GM12878 (cell line): ENCODE data around the gene PDLIM4. TPM values are rescaled to one million over a fixed set of nuclear protein-coding genes. Genes with fewer than 3 reads are reported as not detected.

Experiments used
- ATAC-seq: fragments of 200-7000 bp; cut with Tn5 transposase; 3 replicates; pipeline ENCODE4 v1.9.1; 2020; ENCODE audit warnings: mild to moderate bottlenecking, moderate library complexity
- BruUV-seq: library from RNA; stranded (reverse); fragments of 400-500 nt; replicated peaks from 2 replicates; lab custom pipeline; 2021; lab: Mats Ljungman, UMichigan
- CTCF ChIA-PET: fragments of 300-600 bp; sonication (Branson Sonifier 250); formaldehyde crosslinking; extraction: SDS; loops from one replicate; lab custom pipeline; 2021; ENCODE audit warnings: inconsistent platforms; lab: Yijun Ruan, JAX
- POLR2A ChIA-PET: fragments of 350-600 bp; formaldehyde crosslinking; extraction: SDS; loops from one replicate; lab custom pipeline; 2021; ENCODE audit warnings: inconsistent platforms; lab: Charles Lee
- RAD21 ChIA-PET: fragments of 300-600 bp; sonication (Branson Sonifier 250); formaldehyde crosslinking; loops from one replicate; lab custom pipeline; 2023; ENCODE audit warnings: antibody characterized with exemption; ENCODE audit not compliant: unreplicated experiment; lab: Charles Lee
- SMC1A ChIA-PET: fragments of 300-600 bp; sonication (Branson Sonifier 250); formaldehyde crosslinking; loops from one replicate; lab custom pipeline; 2023; ENCODE audit not compliant: unreplicated experiment, uncharacterized antibody; lab: Charles Lee
- DNase-seq: peaks from one replicate; pipeline ENCODE4 v3.0.0-alpha.2; 2011; ENCODE audit warnings: low read depth, low spot score
- FAIRE-seq: peaks from 3 replicates; lab custom pipeline; 2011; peaks lifted over from hg19 to GRCh38; lab: Jason Lieb, UNC
- H2AFZ ChIP-seq: 2 replicates; pipeline ENCODE4 v1.6.0; 2011; ENCODE audit warnings: low read depth, low read length, control low read depth; ENCODE audit not compliant: control insufficient read depth
- H3K27ac ChIP-seq: 2 replicates; pipeline ENCODE4 v1.5.1; 2011; ENCODE audit warnings: control low read depth; ENCODE audit not compliant: control insufficient read depth, insufficient read depth
- H3K27me3 ChIP-seq, 2 experiments: replicated peaks in 1 of 2; 2 replicates each; pipeline versions ENCODE4 v1.6.0 to v1.6.1; 2011; ENCODE audit warnings: low read length in 1 of 2; ENCODE audit not compliant: control insufficient read depth in 2 of 2, insufficient read depth in 2 of 2
- H3K36me3 ChIP-seq, 2 experiments: 2 replicates each; pipeline ENCODE4 v1.5.1; 2011; ENCODE audit warnings: low read length in 1 of 2; ENCODE audit not compliant: control insufficient read depth in 2 of 2, insufficient read depth in 2 of 2
- H3K4me1 ChIP-seq: 2 replicates; pipeline ENCODE4 v1.6.1; 2011; ENCODE audit warnings: mild to moderate bottlenecking, low read length, moderate library complexity, mixed read lengths; ENCODE audit not compliant: control insufficient read depth, insufficient read depth
- H3K4me2 ChIP-seq: 2 replicates; pipeline ENCODE4 v1.6.0; 2011; ENCODE audit warnings: control low read depth; ENCODE audit not compliant: control insufficient read depth, insufficient read depth
- H3K4me3 ChIP-seq: fragments of 200-600 bp; sonication (generic); 2 replicates; pipeline ENCODE4 v1.5.1; 2016
- H3K79me2 ChIP-seq: 2 replicates; pipeline ENCODE4 v1.6.0; 2011; ENCODE audit warnings: low read length; ENCODE audit not compliant: control insufficient read depth, insufficient read depth
- H3K9ac ChIP-seq: 2 replicates; pipeline ENCODE4 v1.8.0; 2011; ENCODE audit warnings: low read length, control low read depth, mixed read lengths; ENCODE audit not compliant: control insufficient read depth, insufficient read depth
- H3K9me3 ChIP-seq: replicated peaks from 3 replicates; pipeline ENCODE4 v1.5.1; 2011; ENCODE audit warnings: mild to moderate bottlenecking, low read length; ENCODE audit not compliant: control insufficient read depth, insufficient read depth
- H4K20me1 ChIP-seq: 2 replicates; pipeline ENCODE4 v1.6.0; 2011; ENCODE audit not compliant: control insufficient read depth, insufficient read depth
- CHD4 ChIP-seq: fragments of 200-600 bp; sonication (generic); IDR thresholded peaks from 2 replicates; pipeline ENCODE4 v1.6.1; 2016; ENCODE audit warnings: mild to moderate bottlenecking
- CUX1 ChIP-seq: IDR thresholded peaks from 2 replicates; pipeline ENCODE4 v1.6.1; 2012; ENCODE audit warnings: improper control_type of control experiment, low read depth, low read length; ENCODE audit not compliant: insufficient replicate concordance
- EGR1 ChIP-seq, 2 experiments: IDR thresholded peaks; 1 replicate in 1 of 2; 2 replicates in 1 of 2; pipeline ENCODE4 v1.6.1; 2011 to 2012; ENCODE audit warnings: low read depth in 2 of 2, low read length in 2 of 2, borderline replicate concordance in 1 of 2, mild to moderate bottlenecking in 1 of 2, moderate library complexity in 1 of 2
- MEF2A ChIP-seq: IDR thresholded peaks from 2 replicates; pipeline ENCODE4 v1.6.1; 2011; ENCODE audit warnings: low read depth, mild to moderate bottlenecking, low read length, moderate library complexity; ENCODE audit not compliant: insufficient read depth
- MYC ChIP-seq: IDR thresholded peaks from 2 replicates; pipeline ENCODE4 v1.6.1; 2011; ENCODE audit warnings: mild to moderate bottlenecking, low read length, moderate library complexity, inconsistent platforms; ENCODE audit not compliant: insufficient read depth, insufficient replicate concordance, insufficient read length, severe bottlenecking
- NFIC ChIP-seq: IDR thresholded peaks from 2 replicates; pipeline ENCODE4 v1.6.1; 2012; ENCODE audit warnings: low read depth, mild to moderate bottlenecking, inconsistent platforms, low read length, moderate library complexity
- PBX3 ChIP-seq: IDR thresholded peaks from 2 replicates; pipeline ENCODE4 v1.6.1; 2011; ENCODE audit warnings: mild to moderate bottlenecking, low read depth, low read length, moderate library complexity; ENCODE audit not compliant: insufficient replicate concordance
- PML ChIP-seq: IDR thresholded peaks from 2 replicates; pipeline ENCODE4 v1.6.1; 2012; ENCODE audit warnings: low read length, inconsistent platforms
- STAT3 ChIP-seq: IDR thresholded peaks from 2 replicates; pipeline ENCODE4 v1.6.1; 2011; ENCODE audit warnings: low read depth, low read length, improper control_type of control experiment
- SUPT20H ChIP-seq: IDR thresholded peaks from 2 replicates; pipeline ENCODE4 v1.6.1; 2011; ENCODE audit warnings: low read depth, mild to moderate bottlenecking, low read length, moderate library complexity, borderline replicate concordance; ENCODE audit not compliant: control insufficient read depth
- WGBS: methylation state at CpG from one replicate; pipeline ENCODE4 v1.1.6; 2016; ENCODE audit warnings: low lambda C conversion rate; ENCODE audit not compliant: insufficient replicate concordance, insufficient coverage; ENCODE audit errors: missing lambda C conversion rate; 5-methylcytosine and 5-hydroxymethylcytosine counted together
- in situ Hi-C: fragments of 300-500 bp; cut with MboI; formaldehyde crosslinking; loops from 9 replicates; pipeline ENCODE4 v1.14.3; 2018; ENCODE audit warnings: mixed read lengths
- intact Hi-C: fragments of 100-400 bp; cut with micrococcal nuclease; formaldehyde crosslinking; loops from one replicate; pipeline ENCODE4 v1.14.2; 2022; ENCODE audit not compliant: unreplicated experiment
- polyA plus RNA-seq, 11 experiments: library from polyadenylated mRNA; depleted of rRNA in 4 of 11; unstranded in 6 of 11; stranded (reverse) in 5 of 11; fragments of >200 nt; fragmentation: Nextera tagmentation in 4 of 11; fragmentation: Illumina TruSeq in 1 of 11; extraction: Ambion mirVana in 4 of 11; extraction: Trizol in 1 of 11; gene quantifications; 1 replicate in 1 of 11; 2 replicates in 10 of 11; pipeline versions ENCODE4 v1.2.1 to v1.2.3, GENCODE V29; 2011 to 2016; ENCODE audit warnings: inconsistent platforms in 2 of 11, missing spikeins in 2 of 11, low read depth in 1 of 11
- total RNA-seq, 4 experiments: library from RNA; depleted of rRNA in 3 of 4; stranded (reverse); fragments of >200 nt in 3 of 4; fragmentation: Illumina TruSeq in 1 of 4; extraction: Trizol in 1 of 4; gene quantifications; 2 replicates each; pipeline versions ENCODE4 v1.2.1 to v1.2.3, GENCODE V29; 2013 to 2021
- TF ChIP-seq, protein P1 (sequence below): fragments of 450-650 bp; IDR thresholded peaks from 2 replicates; pipeline ENCODE4 v1.6.1; 2017; ENCODE audit warnings: antibody characterized with exemption, mild to moderate bottlenecking, moderate library complexity
- TF ChIP-seq, protein P2 (sequence below): IDR thresholded peaks from 2 replicates; pipeline ENCODE4 v1.6.1; 2011; ENCODE audit warnings: low read depth, mild to moderate bottlenecking, low read length, moderate library complexity, borderline replicate concordance; ENCODE audit errors: extremely low read depth

The PDLIM4 gene
- total and polyA plus RNA-seq, 10 of the 15 experiments (the other 5 are each of a cell fraction or from before 2014, with no cell fraction given), result 0.13 to 1.7 (median 0.39) TPM; not detected in 3

- no peak for ATAC-seq
- ChIA-PET CTCF (interaction anchor here (1.3 kb wide), 1 partner anchor 58 kb away, joined by 6 read pairs; no protein-coding TSS in a partner anchor), POLR2A (no interaction called here), SMC1A (interaction anchor here (0.9 to 1.6 kb wide), 5 partner anchors 58 to 116 kb away, joined by 3 to 5 read pairs (median 4); partner anchors contain the start of gene SLC22A5), RAD21 (interaction anchor here (0.6 to 0.7 kb wide), 2 partner anchors 72 kb away, joined by 3 read pairs; no protein-coding TSS in a partner anchor)
- Histone ChIP-seq H3K36me3 (no peaks in the 10 kb centered on the region), H3K27ac (no peak overlapping the region), H3K9me3 (no peaks in the 10 kb centered on the region), H3K4me3 (no peak overlapping the region), H4K20me1 (no peaks in the 10 kb centered on the region; the same call in 1 of the 2 replicates), H2AFZ (no peak overlapping the region), H3K4me2 (no peak overlapping the region), H3K4me1 (peaks cover 21% of the 10 kb centered on the region), H3K9ac (no peak overlapping the region), H3K27me3 (peaks cover 4 to 22% of the 10 kb centered on the region in 2 experiments; a peak in 3 of 4 replicates), H3K79me2 (no peaks in the 10 kb centered on the region)
- intact Hi-C loops (no loop called here), in situ Hi-C loops (no loop called here)
- DNase-seq, result no peak
- no peak for FAIRE-seq
- BruUV-seq, result no TSS peak
- WGBS, result 62% methylated on average over 8 of the region's 8 CpGs
- TF ChIP-seq SUPT20H, result no peak
- TF ChIP-seq, protein P1, sequence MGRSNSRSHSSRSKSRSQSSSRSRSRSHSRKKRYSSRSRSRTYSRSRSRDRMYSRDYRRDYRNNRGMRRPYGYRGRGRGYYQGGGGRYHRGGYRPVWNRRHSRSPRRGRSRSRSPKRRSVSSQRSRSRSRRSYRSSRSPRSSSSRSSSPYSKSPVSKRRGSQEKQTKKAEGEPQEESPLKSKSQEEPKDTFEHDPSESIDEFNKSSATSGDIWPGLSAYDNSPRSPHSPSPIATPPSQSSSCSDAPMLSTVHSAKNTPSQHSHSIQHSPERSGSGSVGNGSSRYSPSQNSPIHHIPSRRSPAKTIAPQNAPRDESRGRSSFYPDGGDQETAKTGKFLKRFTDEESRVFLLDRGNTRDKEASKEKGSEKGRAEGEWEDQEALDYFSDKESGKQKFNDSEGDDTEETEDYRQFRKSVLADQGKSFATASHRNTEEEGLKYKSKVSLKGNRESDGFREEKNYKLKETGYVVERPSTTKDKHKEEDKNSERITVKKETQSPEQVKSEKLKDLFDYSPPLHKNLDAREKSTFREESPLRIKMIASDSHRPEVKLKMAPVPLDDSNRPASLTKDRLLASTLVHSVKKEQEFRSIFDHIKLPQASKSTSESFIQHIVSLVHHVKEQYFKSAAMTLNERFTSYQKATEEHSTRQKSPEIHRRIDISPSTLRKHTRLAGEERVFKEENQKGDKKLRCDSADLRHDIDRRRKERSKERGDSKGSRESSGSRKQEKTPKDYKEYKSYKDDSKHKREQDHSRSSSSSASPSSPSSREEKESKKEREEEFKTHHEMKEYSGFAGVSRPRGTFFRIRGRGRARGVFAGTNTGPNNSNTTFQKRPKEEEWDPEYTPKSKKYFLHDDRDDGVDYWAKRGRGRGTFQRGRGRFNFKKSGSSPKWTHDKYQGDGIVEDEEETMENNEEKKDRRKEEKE, result no peak
- TF ChIP-seq, protein P2, sequence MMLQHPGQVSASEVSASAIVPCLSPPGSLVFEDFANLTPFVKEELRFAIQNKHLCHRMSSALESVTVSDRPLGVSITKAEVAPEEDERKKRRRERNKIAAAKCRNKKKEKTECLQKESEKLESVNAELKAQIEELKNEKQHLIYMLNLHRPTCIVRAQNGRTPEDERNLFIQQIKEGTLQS, result no peak
- no peak for TF ChIP-seq PBX3
- no peak for TF ChIP-seq CHD4
- no peak for TF ChIP-seq STAT3
- TF ChIP-seq PML, result no peak
- no peak for TF ChIP-seq MYC
- TF ChIP-seq MEF2A, result no peak
- no peak for TF ChIP-seq EGR1 (IDR thresholded peaks at IDR 0.05; ENCODE audit: borderline replicate concordance in 1 of 2, low read depth in 2 of 2, low read length in 2 of 2)
- TF ChIP-seq NFIC, result no peak
- no peak for TF ChIP-seq CUX1
Measured at GRCh38 chr5:132296412-132297016, 39.0 kb downstream of the PDLIM4 start.
